ENCODE data around the gene DZIP3.
"Not testable (repeated sequence)": the region's sequence is repeated elsewhere in the genome, so short reads cannot be mapped to it uniquely, and the experiment has no call there.

The DZIP3 gene

DNA sequence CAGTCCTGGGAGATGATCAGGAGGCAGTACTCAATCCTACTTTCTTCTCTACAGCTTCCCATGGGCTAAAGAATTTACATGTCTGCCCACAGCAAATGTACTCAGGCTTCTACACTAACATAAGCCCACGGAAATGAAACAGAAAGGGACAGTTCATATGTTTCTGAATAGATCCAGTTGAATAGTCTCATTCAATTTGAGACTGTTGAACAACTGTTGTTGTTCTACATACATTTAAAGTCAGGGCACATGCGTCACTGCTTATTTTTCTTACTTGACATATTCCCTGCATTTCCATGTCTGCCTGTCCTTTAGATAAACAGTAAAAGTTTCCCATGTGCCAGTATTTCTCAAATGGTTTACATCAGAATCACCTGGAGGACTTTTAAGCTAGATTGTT is 102.8 kb downstream of the DZIP3 start:
- not testable (repeated sequence) for DNase-seq (ENCODE audit: low read depth)

DNA sequence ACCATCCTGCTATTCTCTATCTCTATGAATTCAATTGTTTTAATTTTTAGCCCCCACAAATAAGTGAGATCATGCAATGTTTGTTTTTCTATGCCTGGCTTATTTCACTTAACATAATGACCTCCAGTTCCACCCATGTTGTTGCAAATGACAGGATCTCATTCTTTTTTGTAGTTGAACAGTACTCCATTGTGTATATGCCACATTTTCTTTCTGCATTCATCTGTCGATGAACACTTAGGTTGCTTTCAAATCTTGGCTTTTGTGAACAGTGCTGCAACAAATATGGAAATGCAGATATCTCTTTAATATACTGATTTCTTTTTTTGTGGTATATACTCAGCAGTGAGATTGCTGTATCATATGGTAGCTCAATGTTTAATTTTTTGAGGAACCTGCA is 108.9 kb downstream of the DZIP3 start:
- no peak for DNase-seq (ENCODE audit: low read depth)

DNA sequence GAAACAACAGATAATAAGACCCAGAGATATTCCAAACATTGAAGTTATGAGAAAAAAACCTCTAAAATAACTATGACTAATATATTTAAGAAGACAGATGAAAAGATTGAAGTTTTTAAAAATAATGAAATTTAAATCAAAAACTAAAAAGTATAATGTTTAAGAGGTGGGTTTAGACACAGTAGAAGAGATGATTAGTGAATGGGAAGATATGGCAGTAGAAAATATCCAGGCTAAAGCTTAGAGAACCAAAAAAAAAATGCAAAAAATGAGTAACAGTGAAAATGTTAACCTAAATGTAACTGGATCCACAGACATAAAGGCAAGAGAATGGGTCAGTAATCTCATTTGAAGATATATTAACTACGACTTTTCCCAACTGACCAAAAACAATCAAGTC is 115.5 kb downstream of the DZIP3 start:
- no peak for DNase-seq (ENCODE audit: low read depth)

DNA sequence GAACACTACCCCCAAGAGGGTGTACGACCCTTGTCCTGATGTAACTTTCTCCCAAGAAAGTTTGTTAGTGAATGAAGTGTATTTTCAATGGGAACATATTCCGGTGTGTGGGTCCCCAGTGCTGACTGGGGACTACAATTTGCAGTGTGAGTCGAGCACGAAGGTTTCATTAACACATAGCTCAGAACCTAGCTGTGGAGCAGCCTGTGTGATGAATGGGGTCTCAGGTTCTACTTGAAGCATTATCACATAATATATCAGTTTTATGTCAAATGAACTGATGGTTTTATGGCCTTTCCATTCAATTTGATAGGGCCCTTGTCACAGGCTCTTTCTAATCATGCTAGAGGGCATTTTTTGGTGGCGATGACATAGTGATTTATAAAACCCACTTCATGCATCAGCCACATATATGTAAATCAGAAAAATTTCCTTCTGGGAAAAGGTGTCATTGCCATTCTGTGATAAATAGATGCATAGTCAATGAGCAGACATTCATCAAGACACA is 123.5 kb downstream of the DZIP3 start:
- no peak for DNase-seq (ENCODE audit: low read depth)

DNA sequence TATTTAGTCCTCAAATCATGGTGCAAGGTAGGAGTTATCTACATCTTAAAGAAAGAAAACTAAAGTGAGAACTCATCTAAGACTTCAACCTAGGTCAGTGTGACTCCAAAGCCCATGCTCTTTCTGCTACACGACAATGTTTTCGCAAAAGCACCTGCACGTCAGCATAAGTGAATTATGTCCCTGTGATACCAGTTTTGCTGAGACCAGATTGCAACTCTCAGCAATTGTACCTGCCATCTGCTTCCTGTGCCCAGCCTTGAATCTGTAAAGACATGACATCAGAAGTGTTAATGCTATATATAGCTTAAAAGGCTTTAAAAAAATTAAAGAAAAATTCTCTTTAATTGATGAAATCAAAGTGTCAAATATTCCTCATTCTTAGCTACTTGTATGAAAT is 124.3 kb downstream of the DZIP3 start:
- DNase-seq (ENCODE audit: low read depth) = no peak

DNA sequence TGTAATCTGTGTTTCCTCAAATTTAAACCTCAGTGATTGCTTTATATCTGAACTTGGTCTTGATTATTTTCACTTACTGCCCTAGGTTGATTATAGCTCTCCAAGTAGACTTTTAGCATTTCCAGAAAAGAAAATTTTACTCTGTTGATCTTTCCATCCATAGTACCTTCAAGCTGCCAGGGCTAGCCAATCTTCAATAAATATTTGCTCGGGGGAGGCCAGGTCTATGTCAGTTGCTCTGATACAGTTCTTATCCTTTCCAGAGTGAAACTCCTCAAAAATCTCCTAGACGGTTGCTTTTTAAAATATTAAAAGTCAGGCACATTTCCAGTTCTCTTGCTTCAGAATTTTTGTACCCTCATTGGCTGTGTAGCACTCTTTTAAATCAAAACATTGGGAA is 128.9 kb downstream of the DZIP3 start:
- DNase-seq (ENCODE audit: low read depth) = no peak

DNA sequence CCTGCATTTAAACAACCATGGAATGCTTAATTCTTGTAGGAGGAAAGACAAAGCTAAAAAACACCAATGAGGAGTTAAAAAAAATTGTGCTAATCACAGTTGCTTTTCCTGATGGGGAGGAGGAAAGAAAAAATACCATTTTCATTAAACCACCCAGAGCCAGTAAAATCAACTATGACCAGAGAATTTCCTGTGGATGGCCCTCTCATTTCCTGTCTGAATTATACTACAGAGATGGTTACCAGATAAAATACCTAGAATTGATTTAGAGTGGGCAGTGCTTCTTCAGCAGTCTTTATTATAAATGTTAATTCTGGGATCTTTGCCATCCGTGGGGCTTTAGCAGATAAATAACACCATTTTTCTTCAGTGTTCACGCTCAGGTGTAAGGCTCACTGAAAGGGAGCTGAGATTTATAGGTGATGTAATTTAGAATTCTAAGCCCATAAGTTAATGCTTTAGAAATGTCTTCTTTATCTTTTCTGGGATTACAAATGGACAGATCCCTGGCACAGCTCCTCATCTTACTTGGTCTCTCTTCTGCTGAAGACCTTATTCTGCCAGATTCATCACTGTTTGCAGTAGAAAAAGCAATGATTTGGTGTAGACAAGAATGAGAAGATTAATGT is 129.8 kb downstream of the DZIP3 start:
- DNase-seq (ENCODE audit: low read depth) = peak; percentile 36

DNA sequence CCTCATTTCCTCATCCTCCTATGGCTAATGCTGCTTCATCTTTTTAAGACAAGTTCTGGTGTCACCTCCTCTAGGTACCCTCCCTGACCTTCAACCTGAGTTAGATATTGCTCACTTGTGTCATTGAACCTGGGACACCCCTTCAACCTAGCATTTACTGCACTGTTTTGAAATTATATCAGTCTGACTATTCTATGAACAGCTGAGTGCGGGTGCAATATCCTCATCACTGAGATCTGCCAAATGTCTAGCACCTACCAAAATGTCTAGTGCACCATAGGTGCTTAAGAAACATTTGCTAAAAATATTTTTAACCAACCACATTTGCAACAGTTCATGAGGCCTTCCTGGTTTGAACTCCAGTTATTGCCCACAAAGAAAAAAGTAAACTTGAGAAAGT is 133.2 kb downstream of the DZIP3 start:
- DNase-seq (ENCODE audit: low read depth) = no peak

DNA sequence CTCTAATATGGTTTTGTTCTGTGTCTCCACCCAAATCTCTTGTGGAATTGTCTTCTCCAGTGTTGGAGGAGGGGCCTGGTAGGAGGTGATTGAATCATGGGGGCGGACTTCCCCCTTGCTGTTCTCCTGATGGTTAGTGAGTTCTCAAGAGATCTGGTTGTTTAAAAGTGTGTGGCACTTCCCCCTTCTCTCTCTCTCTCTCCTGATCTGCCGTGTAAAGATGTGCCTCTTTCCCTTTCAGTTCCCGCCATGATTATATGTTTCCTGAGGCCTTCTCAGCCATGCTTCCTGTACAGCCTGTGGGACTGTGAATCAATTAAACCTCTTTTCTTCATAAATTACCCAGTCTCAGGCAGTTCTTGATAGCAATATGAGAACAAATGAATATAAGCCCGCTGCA is 134.6 kb downstream of the DZIP3 start:
- no peak for DNase-seq (ENCODE audit: low read depth)

DNA sequence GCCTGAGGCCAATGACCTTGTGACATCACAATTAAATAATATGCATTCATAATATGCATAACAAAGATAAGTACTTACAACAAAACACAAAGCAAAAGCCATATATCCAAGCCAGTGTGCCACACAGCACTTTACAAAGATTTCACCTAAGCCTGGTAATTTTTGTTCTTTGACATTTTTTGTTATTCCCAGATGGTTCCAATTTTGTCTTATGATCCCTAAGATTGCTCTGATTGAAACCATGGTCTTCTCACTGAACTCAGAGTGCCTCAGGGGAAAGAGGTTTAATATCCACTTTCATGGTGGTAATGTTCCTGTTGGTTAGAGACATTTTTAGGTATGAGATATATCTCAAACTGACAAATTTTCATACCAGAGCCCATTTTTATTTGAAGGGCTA is 138.6 kb downstream of the DZIP3 start:
- DNase-seq (ENCODE audit: low read depth) = no peak

DNA sequence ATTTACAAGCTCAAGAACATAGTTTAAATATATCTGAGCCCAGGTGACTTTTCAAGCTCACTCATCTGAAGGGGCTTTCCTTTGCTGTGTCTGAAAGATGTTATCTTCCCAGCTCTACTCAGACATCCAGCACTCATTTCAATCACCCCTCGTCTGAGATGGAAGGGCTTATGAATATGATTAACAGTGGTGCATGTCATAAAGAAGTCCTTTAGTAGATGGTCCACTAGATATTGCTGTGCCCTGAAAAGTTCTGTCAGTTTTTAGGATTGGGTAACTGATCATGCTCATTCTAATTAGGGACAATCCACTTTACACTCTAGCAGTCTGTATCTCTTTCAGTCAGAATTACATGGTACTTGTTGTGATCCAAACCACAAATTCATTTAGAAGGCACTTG is 139.4 kb downstream of the DZIP3 start:
- DNase-seq (ENCODE audit: low read depth) = no peak

DNA sequence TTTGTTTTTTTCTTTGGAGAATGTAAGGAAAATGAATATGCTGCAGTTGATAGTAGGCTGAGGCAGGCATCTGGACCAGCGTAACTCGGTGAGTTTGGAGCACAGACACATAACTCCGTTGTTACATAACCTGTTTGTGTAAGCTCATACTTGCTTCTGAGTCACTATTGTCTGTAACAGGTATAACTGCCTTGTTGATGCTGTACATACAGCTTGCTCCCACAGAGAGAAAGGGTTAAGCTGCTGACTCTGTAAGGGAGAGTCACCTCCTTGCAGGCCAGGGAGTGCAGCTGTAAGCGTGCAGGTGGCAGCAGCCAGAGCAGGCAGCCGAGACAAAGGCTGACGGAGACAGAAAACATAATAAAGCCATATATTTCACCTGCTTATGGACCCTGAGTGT is 147.3 kb downstream of the DZIP3 start:
- DNase-seq (ENCODE audit: low read depth) = no peak

DNA sequence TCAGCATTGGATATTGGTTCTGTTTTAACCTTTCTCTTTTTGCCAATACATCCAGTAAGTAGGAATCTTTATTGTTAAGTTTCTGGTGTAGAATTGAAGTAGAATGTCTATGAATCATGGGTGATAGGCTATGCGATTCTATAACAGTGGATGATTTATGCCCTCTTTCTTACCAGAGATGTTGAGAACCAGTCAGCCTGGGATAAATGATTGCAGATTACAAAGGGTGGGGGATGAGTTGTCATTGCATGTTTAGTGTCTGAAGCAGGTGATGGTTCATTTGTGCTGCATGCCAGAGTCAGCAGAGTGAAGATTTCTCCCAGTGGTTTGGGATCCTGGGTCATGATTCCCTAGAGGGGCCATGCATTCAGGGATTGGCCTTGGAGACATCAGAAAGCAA is 153.4 kb downstream of the DZIP3 start:
- no peak for DNase-seq (ENCODE audit: low read depth)
